Trophoblast cell (in vitro differentiated cells and primary cell): ENCODE data around the gene JAKMIP1.

Experiments used
- DNase-seq, 2 donors: peaks; one replicate each; pipeline ENCODE4 v3.0.0-alpha.2; 2016
- H2AFZ ChIP-seq: 2 replicates; pipeline ENCODE4 v1.6.1; 2013; ENCODE audit warnings: low read length, moderate library complexity, mild to moderate bottlenecking; ENCODE audit not compliant: insufficient read depth, poor library complexity
- H2AK5ac ChIP-seq: 2 replicates; pipeline ENCODE4 v1.6.1; 2013; ENCODE audit warnings: mild to moderate bottlenecking, low read length
- H2BK120ac ChIP-seq: 2 replicates; pipeline ENCODE4 v1.6.1; 2013; ENCODE audit warnings: low read length, mild to moderate bottlenecking, moderate library complexity; ENCODE audit not compliant: insufficient read depth, poor library complexity
- H2BK12ac ChIP-seq: 2 replicates; pipeline ENCODE4 v1.6.1; 2013; ENCODE audit warnings: mild to moderate bottlenecking, low read length, moderate library complexity
- H2BK5ac ChIP-seq: 2 replicates; pipeline ENCODE4 v1.6.1; 2013; ENCODE audit warnings: low read length, low read depth, moderate library complexity, mild to moderate bottlenecking; ENCODE audit not compliant: poor library complexity
- H3K14ac ChIP-seq: 2 replicates; pipeline ENCODE4 v1.6.1; 2013; ENCODE audit warnings: mild to moderate bottlenecking, low read length
- H3K18ac ChIP-seq: 2 replicates; pipeline ENCODE4 v1.6.1; 2013; ENCODE audit warnings: mild to moderate bottlenecking, low read length
- H3K23ac ChIP-seq: 2 replicates; pipeline ENCODE4 v1.6.1; 2013; ENCODE audit warnings: low read length
- H3K27ac ChIP-seq: 2 replicates; pipeline ENCODE4 v1.5.1; 2013; ENCODE audit warnings: low read depth, mild to moderate bottlenecking, inconsistent platforms, low read length, moderate library complexity
- H3K27me3 ChIP-seq: 2 replicates; pipeline ENCODE4 v1.6.1; 2013; ENCODE audit warnings: inconsistent platforms, mild to moderate bottlenecking, low read length, moderate library complexity; ENCODE audit not compliant: insufficient read depth
- H3K36me3 ChIP-seq, 2 experiments: 1 replicate in 1 of 2; 2 replicates in 1 of 2; pipeline ENCODE4 v1.6.1; 2013; ENCODE audit warnings: low read length in 2 of 2, mild to moderate bottlenecking in 2 of 2, moderate library complexity in 1 of 2; ENCODE audit not compliant: insufficient read depth in 2 of 2, control insufficient read depth in 1 of 2
- H3K4ac ChIP-seq: 2 replicates; pipeline ENCODE4 v1.6.1; 2013; ENCODE audit warnings: low read depth, mild to moderate bottlenecking, low read length, moderate library complexity
- H3K4me1 ChIP-seq, 2 experiments: 1 replicate in 1 of 2; 2 replicates in 1 of 2; pipeline ENCODE4 v1.6.1; 2013; ENCODE audit warnings: low read length in 2 of 2, mild to moderate bottlenecking in 2 of 2, moderate library complexity in 1 of 2; ENCODE audit not compliant: insufficient read depth in 2 of 2, control insufficient read depth in 1 of 2
- H3K4me2 ChIP-seq: 2 replicates; pipeline ENCODE4 v1.6.1; 2013; ENCODE audit warnings: inconsistent platforms, mild to moderate bottlenecking, low read length, moderate library complexity
- H3K4me3 ChIP-seq: 2 replicates; pipeline ENCODE4 v1.5.1; 2013; ENCODE audit warnings: mild to moderate bottlenecking, low read depth, low read length, inconsistent platforms
- H3K79me1 ChIP-seq: one replicate; pipeline ENCODE4 v1.6.1; 2013; ENCODE audit warnings: low read length
- H3K79me2 ChIP-seq: 2 replicates; pipeline ENCODE4 v1.6.1; 2013; ENCODE audit warnings: low read length, mild to moderate bottlenecking; ENCODE audit not compliant: control insufficient read depth, insufficient read depth, poor library complexity
- H3K9ac ChIP-seq: 2 replicates; pipeline ENCODE4 v1.6.1; 2013; ENCODE audit warnings: mild to moderate bottlenecking, low read length
- H3K9me3 ChIP-seq: 2 replicates; pipeline ENCODE4 v1.6.1; 2013; ENCODE audit warnings: low read depth, mild to moderate bottlenecking, control low read depth, inconsistent platforms, low read length; ENCODE audit not compliant: insufficient read depth
- H4K12ac ChIP-seq: 2 replicates; pipeline ENCODE4 v1.6.1; 2013; ENCODE audit warnings: low read depth, mild to moderate bottlenecking, low read length, moderate library complexity
- H4K8ac ChIP-seq: 2 replicates; pipeline ENCODE4 v1.6.1; 2013; ENCODE audit warnings: low read depth, mild to moderate bottlenecking, low read length, moderate library complexity
- H4K91ac ChIP-seq: one replicate; pipeline ENCODE4 v1.6.1; 2013; ENCODE audit warnings: low read depth, mild to moderate bottlenecking, low read length, moderate library complexity
- WGBS: extraction: QIAGEN DNeasy Blood & Tissue Kit; methylation state at CpG from one replicate; pipeline ENCODE4 v1.1.7; 2013; ENCODE audit warnings: missing lambda C conversion rate; ENCODE audit not compliant: insufficient read length, insufficient coverage; ENCODE audit errors: extremely low coverage; 5-methylcytosine and 5-hydroxymethylcytosine counted together

Gene JAKMIP1

GRCh38 chr4:6232836-6233785, 32.8 kb upstream of the JAKMIP1 start:
- no CpG with 5 or more reads among the region's 30 CpGs for WGBS

GRCh38 chr4:6231663-6232165, 31.4 kb upstream of the JAKMIP1 start:
- H3K14ac ChIP-seq = no peak overlapping the region
- no peaks in the 10 kb centered on the region for H3K9me3 ChIP-seq
- no peak overlapping the region for H4K12ac ChIP-seq
- H3K27ac ChIP-seq = no peak overlapping the region
- no peak overlapping the region for H2BK12ac ChIP-seq
- no peaks in the 10 kb centered on the region for H3K27me3 ChIP-seq
- no peak overlapping the region for H2BK5ac ChIP-seq
- DNase-seq = no peak
- H3K4ac ChIP-seq = no peak overlapping the region
- H2AFZ ChIP-seq = no peak overlapping the region
- no peak overlapping the region for H3K4me3 ChIP-seq
- H3K9ac ChIP-seq = no peak overlapping the region
- no peaks in the 10 kb centered on the region for H3K79me1 ChIP-seq
- no CpG with 5 or more reads among the region's 7 CpGs for WGBS
- no peak overlapping the region for H3K18ac ChIP-seq
- H2BK120ac ChIP-seq = no peak overlapping the region
- no peaks in the 10 kb centered on the region for H3K36me3 ChIP-seq
- no peak overlapping the region for H2AK5ac ChIP-seq
- H4K91ac ChIP-seq = no peak overlapping the region
- no peak overlapping the region for H3K23ac ChIP-seq
- H3K4me2 ChIP-seq = no peak overlapping the region
- no peaks in the 10 kb centered on the region for H3K79me2 ChIP-seq
- H3K4me1 ChIP-seq = peaks cover 0 to 3% of the 10 kb centered on the region in 2 experiments
- no peak overlapping the region for H4K8ac ChIP-seq

More at GRCh38 chr4:6232836-6233785, 32.8 kb upstream of the JAKMIP1 start:
- H3K4ac ChIP-seq = no peak overlapping the region
- no peaks in the 10 kb centered on the region for H3K9me3 ChIP-seq
- H2AK5ac ChIP-seq = no peak overlapping the region
- no peak overlapping the region for H4K91ac ChIP-seq
- H3K36me3 ChIP-seq = no peaks in the 10 kb centered on the region
- H4K12ac ChIP-seq = no peak overlapping the region
- no peak overlapping the region for H2BK12ac ChIP-seq
- no peak for DNase-seq
- H3K4me3 ChIP-seq = no peak overlapping the region
- no peak overlapping the region for H2BK120ac ChIP-seq
- H2AFZ ChIP-seq = no peak overlapping the region
- no peak overlapping the region for H2BK5ac ChIP-seq
- no peak overlapping the region for H3K4me2 ChIP-seq
- no peaks in the 10 kb centered on the region for H3K79me2 ChIP-seq
- H3K4me1 ChIP-seq = peaks cover 0 to 3% of the 10 kb centered on the region in 2 experiments
- no peak overlapping the region for H3K9ac ChIP-seq
- H3K79me1 ChIP-seq = no peaks in the 10 kb centered on the region
- H3K27ac ChIP-seq = no peak overlapping the region
- H4K8ac ChIP-seq = no peak overlapping the region
- no peaks in the 10 kb centered on the region for H3K27me3 ChIP-seq
- no peak overlapping the region for H3K18ac ChIP-seq
- no peak overlapping the region for H3K14ac ChIP-seq
- no peak overlapping the region for H3K23ac ChIP-seq

GRCh38 chr4:6230827-6231662, 30.7 kb upstream of the JAKMIP1 start:
- Histone ChIP-seq H2AK5ac (no peak overlapping the region), H2BK12ac (no peak overlapping the region), H4K12ac (no peak overlapping the region), H3K4me1 (peaks cover 0 to 3% of the 10 kb centered on the region in 2 experiments), H2AFZ (no peak overlapping the region), H3K27me3 (no peaks in the 10 kb centered on the region), H3K9me3 (no peaks in the 10 kb centered on the region), H3K79me1 (no peaks in the 10 kb centered on the region), H3K9ac (no peak overlapping the region), H3K14ac (no peak overlapping the region), H3K23ac (no peak overlapping the region), H3K27ac (no peak overlapping the region), H3K18ac (no peak overlapping the region), H4K91ac (no peak overlapping the region), H3K36me3 (no peaks in the 10 kb centered on the region), H4K8ac (no peak overlapping the region), H2BK5ac (no peak overlapping the region), H3K79me2 (no peaks in the 10 kb centered on the region), H3K4ac (no peak overlapping the region), H3K4me3 (no peak overlapping the region), H2BK120ac (no peak overlapping the region), H3K4me2 (no peak overlapping the region)
- DNase-seq = no peak
- no CpG with 5 or more reads among the region's 21 CpGs for WGBS

- no peaks in the 10 kb centered on the region for H3K27me3 ChIP-seq
- H2BK120ac ChIP-seq = no peak overlapping the region
- no peak overlapping the region for H4K91ac ChIP-seq
- no peak overlapping the region for H2BK5ac ChIP-seq
- WGBS = no CpG with 5 or more reads among the region's 3 CpGs
- no peak overlapping the region for H4K12ac ChIP-seq
- no peaks in the 10 kb centered on the region for H3K9me3 ChIP-seq
- H3K27ac ChIP-seq = no peak overlapping the region
- no peak overlapping the region for H4K8ac ChIP-seq
- no peak overlapping the region for H3K4me3 ChIP-seq
- no peak overlapping the region for H2AK5ac ChIP-seq
- no peak overlapping the region for H3K4ac ChIP-seq
- H3K79me1 ChIP-seq = no peaks in the 10 kb centered on the region
- H3K4me1 ChIP-seq = peaks cover 0 to 3% of the 10 kb centered on the region in 2 experiments
- H3K36me3 ChIP-seq = no peaks in the 10 kb centered on the region
- no peak for DNase-seq
- no peak overlapping the region for H2BK12ac ChIP-seq
- H2AFZ ChIP-seq = no peak overlapping the region
- no peaks in the 10 kb centered on the region for H3K79me2 ChIP-seq
- H3K23ac ChIP-seq = no peak overlapping the region
- no peak overlapping the region for H3K9ac ChIP-seq
- H3K14ac ChIP-seq = no peak overlapping the region
- no peak overlapping the region for H3K18ac ChIP-seq
- H3K4me2 ChIP-seq = no peak overlapping the region
Observed at GRCh38 chr4:6230502-6230785, 30.1 kb upstream of the JAKMIP1 start.
